Cardiac muscle cell (in vitro differentiated cells and primary cell): ENCODE results near the gene RPS6KA4. TPM values are rescaled to one million over a fixed set of nuclear protein-coding genes. Genes with fewer than 3 reads are reported as not detected.
"Not testable (repeated sequence)": the region's sequence is repeated elsewhere in the genome, so short reads cannot be mapped to it uniquely, and the experiment has no call there.

Experiments
- DNase-seq, 2 donors: peaks; one replicate each; pipeline versions ENCODE4 v3.0.0 to v3.0.0-alpha.2; 2010 to 2017; ENCODE audit warnings: low read depth in 1 of 2, low spot score in 1 of 2
- H3K27ac ChIP-seq: fragments of 200-600 bp; sonication (generic); 2 replicates; pipeline ENCODE4 v1.5.1; 2016
- H3K27me3 ChIP-seq: fragments of 200-600 bp; sonication (generic); 2 replicates; pipeline ENCODE4 v1.6.0; 2016; ENCODE audit warnings: control low read depth
- H3K36me3 ChIP-seq: fragments of 200-600 bp; sonication (generic); 2 replicates; pipeline ENCODE4 v1.5.1; 2016; ENCODE audit warnings: control low read depth
- H3K4me1 ChIP-seq: fragments of 200-600 bp; sonication (generic); 2 replicates; pipeline ENCODE4 v1.8.1; 2017; ENCODE audit warnings: low read depth, mild to moderate bottlenecking, mixed run types
- H3K4me3 ChIP-seq: fragments of 200-600 bp; sonication (generic); 2 replicates; pipeline ENCODE4 v1.5.1; 2016; ENCODE audit warnings: mild to moderate bottlenecking
- H3K9me3 ChIP-seq: fragments of 200-600 bp; sonication (generic); 2 replicates; pipeline ENCODE4 v1.5.1; 2017; ENCODE audit warnings: low read depth, mild to moderate bottlenecking, control low read depth
- CTCF ChIP-seq: IDR thresholded peaks from 2 replicates; pipeline ENCODE4 v1.5.1; 2012; ENCODE audit warnings: low read depth, mild to moderate bottlenecking, low read length
- polyA plus RNA-seq: library from polyadenylated mRNA; unstranded; fragments of >200 nt; fragmentation: Nextera tagmentation; extraction: Ambion mirVana; gene quantifications from 2 replicates; pipeline ENCODE4 v1.2.1, GENCODE V29; 2016
- total RNA-seq: library from RNA; depleted of rRNA; stranded (reverse); fragments of >200 nt; gene quantifications from 2 replicates; pipeline ENCODE4 v1.2.3, GENCODE V29; 2016

The RPS6KA4 gene
- total and polyA plus RNA-seq, 2 experiments from 2014 or later, result 22.3 to 28.2 TPM

GRCh38 chr11:64410404-64410734, 51.4 kb downstream of the RPS6KA4 start:
- H3K9me3 ChIP-seq, result no peaks in the 10 kb centered on the region
- no peak overlapping the region for H3K27ac ChIP-seq
- TF ChIP-seq CTCF, result no peak
- no peaks in the 10 kb centered on the region for H3K27me3 ChIP-seq
- no peaks in the 10 kb centered on the region for H3K36me3 ChIP-seq
- H3K4me3 ChIP-seq, result no peak overlapping the region
- DNase-seq, result no peak
- peaks cover 29% of the 10 kb centered on the region for H3K4me1 ChIP-seq

GRCh38 chr11:64413417-64413816, 54.5 kb downstream of the RPS6KA4 start:
- Histone ChIP-seq H3K9me3 (no peaks in the 10 kb centered on the region), H3K4me1 (peaks cover 14% of the 10 kb centered on the region), H3K27me3 (no peaks in the 10 kb centered on the region), H3K4me3 (no peak overlapping the region), H3K36me3 (no peaks in the 10 kb centered on the region), H3K27ac (no peak overlapping the region)
- no peak for TF ChIP-seq CTCF
- DNase-seq, result no peak

GRCh38 chr11:64415286-64415685, 56.3 kb downstream of the RPS6KA4 start:
- DNase-seq, result no peak
- peaks cover 4% of the 10 kb centered on the region for H3K4me1 ChIP-seq
- no peak overlapping the region for H3K4me3 ChIP-seq
- H3K27me3 ChIP-seq, result no peaks in the 10 kb centered on the region
- H3K36me3 ChIP-seq, result no peaks in the 10 kb centered on the region
- H3K9me3 ChIP-seq, result no peaks in the 10 kb centered on the region
- TF ChIP-seq CTCF, result no peak
- H3K27ac ChIP-seq, result peak overlapping the region; percentile 75

GRCh38 chr11:64415996-64416728, 57.2 kb downstream of the RPS6KA4 start:
- Histone ChIP-seq H3K36me3 (no peaks in the 10 kb centered on the region), H3K9me3 (no peaks in the 10 kb centered on the region), H3K27ac (peak overlapping the region; percentile 35), H3K4me1 (peaks cover 2% of the 10 kb centered on the region), H3K27me3 (no peaks in the 10 kb centered on the region), H3K4me3 (no peak overlapping the region)
- TF ChIP-seq CTCF, result no peak
- no peak for DNase-seq

GRCh38 chr11:64418233-64418632, 59.3 kb downstream of the RPS6KA4 start:
- H3K4me1 ChIP-seq, DNase-seq, H3K27ac ChIP-seq, H3K36me3 ChIP-seq, H3K27me3 ChIP-seq, H3K9me3 ChIP-seq, H3K4me3 ChIP-seq: not testable (repeated sequence)

GRCh38 chr11:64419257-64419790, 60.4 kb downstream of the RPS6KA4 start:
- H3K4me3 ChIP-seq, result no peak overlapping the region
- no peaks in the 10 kb centered on the region for H3K36me3 ChIP-seq
- TF ChIP-seq CTCF, result no peak
- DNase-seq, result no peak
- no peak overlapping the region for H3K27ac ChIP-seq
- no peaks in the 10 kb centered on the region for H3K27me3 ChIP-seq
- no peaks in the 10 kb centered on the region for H3K9me3 ChIP-seq
- H3K4me1 ChIP-seq, result peaks cover 2% of the 10 kb centered on the region
